Fibroblast of skin of left biceps (primary cell): ENCODE results near the gene PPFIBP2.

Experiments used
- DNase-seq, 2 experiments: peaks; one replicate each; pipeline ENCODE4 v3.0.0-alpha.2; 2013; ENCODE audit warnings: low read depth in 2 of 2

Gene PPFIBP2

DNA sequence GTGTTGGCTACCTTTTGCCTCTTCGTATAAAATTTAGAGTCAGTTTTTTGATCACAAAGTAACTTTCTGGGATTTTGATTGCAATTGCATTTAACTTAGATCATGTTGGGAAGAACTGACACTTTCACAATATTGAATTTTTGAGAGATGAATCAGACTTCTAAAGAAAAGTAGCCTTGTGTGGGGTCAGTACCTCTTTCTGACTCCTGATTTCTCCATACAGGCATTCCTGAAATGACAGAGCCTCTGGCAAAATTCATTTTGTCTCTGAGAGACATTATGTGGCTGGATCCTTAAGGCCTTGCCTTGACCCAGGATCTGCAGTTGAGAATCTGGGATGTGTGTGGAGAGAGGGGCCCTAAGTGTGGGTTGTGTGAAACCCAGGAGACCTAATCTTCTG lies 37.8 kb downstream of the PPFIBP2 start:
- peak; percentile 31 to 33 for DNase-seq

DNA sequence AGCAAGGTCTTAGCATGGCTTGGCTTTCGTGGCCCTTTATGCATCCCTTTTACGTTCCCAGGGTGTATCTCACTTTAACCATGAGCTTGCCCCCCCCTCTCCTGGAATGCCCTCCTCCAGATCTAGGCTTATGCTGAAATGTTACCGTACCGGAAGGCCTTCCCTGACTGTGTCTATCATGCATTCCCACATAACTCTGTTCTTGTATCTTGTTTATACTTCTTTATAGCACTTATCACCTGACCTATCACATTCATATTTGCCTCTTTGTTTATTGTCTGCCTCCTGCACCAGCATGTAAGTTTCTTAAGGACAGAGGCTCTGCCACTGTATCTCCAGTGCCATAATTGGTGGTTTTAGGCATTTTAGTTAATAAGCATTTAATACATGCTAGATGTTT lies 38.9 kb downstream of the PPFIBP2 start:
- DNase-seq = no peak

DNA sequence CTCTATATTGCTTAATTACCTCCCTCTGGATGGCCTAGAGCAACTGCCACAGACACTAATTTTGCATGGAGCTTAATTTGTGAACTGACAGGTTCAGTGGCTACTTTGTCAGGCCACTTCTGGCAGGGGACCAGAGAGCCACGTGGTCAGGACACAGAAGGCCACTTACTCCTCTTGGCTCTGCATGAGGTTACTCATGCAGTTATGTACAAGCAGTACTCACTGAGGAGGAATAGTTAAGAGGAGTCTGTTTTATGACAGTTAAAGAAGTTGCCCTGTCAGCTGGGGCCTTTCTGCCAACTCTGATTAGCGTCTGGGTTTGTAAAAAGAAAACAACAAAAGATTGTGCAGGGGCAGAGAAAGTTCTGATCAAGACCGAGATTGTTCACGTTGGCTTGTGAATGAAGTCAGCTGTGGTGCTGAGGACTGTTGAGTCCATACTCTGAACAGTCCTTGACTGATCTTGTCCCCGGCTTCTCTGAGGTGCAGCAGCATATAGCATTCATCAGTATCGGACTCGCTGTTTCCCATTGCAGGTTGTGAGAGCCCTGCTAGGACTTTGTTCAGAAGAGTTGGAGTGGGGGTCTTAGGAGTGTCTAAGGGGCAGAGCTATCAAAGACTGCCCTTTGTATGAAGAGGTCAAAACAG lies 41.4 kb downstream of the PPFIBP2 start:
- DNase-seq = no peak

DNA sequence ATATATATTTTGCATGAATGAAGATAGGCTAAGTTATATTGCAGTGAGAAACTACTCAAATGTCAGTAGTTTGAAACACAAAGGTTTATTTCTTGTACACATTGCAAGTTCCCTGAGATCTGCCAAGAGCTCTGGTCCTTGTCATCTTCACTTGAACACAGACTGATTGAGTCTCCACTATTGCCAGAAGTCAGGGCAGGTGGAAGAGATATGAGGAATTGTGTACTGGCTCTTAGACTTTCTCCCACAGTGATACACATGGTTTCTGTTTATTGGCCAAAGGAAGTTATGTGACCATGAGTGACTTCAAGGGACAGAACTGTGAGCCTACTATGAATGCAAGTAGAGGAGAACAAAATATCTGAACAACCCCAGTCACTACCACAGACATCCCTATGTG lies 44.2 kb downstream of the PPFIBP2 start:
- DNase-seq = no peak

DNA sequence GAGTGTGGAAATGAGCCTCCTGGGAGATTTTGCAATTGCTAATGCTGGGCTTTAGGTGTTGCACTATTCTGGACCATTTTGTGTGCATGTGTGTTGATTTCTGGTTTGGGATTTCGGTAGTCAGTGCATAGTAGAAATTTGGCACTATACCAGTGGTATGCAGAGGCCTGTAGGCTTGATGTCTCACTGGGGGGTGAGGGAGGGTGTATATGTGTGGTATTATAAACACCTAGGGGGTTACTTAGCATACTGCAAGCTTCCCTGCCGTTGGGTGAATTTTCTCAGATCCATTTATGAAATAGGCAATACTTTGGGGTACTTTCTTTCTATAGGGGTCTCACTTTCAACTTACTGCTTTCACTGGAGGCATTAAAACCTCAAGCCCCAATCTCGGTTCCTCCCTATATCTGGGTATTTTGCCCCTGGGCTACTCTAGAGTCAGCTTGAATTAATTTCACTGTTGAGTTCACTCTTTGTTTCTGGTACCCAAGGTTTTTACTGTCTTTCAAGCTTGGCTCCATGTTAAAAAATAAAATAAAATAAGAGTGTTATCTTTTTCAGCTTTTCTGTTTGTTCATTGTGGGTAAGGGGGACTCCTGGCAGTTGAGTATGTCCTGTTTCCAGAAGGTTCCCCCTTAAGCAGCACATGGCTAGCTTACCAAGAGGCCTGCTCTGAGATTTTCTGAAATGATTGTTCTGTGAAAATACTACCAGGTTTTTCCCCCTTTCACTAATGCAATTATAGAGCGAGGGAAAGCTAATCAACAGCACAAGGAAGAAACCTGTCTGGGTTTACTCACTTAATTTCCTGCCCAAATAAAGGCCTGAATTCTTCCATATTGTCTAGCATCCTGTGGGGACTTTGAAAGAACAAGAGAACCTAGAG lies 45.8 kb downstream of the PPFIBP2 start:
- DNase-seq = no peak

DNA sequence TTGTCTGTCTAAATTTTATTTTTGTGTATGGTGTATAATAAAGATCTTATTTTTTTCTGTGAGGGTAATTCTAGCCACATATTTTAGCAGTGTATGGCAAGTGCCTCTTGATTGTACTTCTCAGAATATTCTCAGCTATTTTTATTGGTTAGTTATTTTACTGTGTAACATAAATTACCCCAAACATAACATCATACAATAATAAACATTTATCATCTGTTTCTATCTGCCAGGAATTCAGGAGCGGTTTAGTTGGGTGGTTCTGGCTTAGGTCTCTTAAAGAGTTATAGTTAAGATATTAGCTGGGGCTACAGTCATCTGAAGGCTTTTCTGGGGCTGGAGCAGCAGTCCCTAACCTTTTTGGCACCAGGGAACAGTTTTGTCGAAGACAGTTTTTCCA lies 47.8 kb downstream of the PPFIBP2 start:
- DNase-seq = no peak

DNA sequence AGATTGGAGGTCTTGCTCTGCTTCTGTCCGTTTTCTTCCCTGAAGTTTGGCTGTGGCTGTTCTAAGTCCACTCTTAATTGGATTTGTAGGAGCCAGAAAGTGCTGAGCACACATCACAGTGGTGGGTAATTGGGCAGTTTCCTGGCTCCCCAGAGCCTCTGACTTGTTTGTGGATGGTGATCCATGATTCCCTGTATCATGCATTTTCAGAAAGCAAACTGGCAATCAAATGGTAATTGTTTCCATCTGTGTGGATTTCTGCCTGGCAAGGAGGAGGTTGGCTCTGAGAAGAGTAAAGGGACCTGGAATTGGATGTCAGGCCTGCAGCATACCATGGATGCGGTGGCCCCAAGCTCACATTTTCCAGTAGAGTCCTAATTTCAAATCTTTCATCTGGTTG lies 49.5 kb downstream of the PPFIBP2 start:
- DNase-seq = no peak

DNA sequence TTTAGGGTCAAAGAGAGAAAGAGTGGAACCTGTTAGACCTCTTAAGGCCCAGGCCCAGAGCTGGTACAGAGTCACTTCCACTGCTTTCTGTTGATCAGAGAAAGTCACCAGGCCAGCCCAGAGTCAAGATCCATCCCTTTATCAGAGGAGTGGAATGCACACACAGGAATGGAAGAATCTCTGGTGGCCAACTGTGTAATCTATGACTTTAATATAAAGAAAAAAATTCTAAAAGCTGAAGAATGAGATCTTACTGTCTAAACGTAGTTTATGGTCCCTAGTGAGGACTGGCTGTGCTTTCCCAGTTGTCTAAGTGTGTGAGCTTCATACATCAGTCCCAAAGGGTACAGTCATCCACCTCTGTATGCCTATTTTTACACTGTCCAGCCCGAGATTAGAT lies 51.0 kb downstream of the PPFIBP2 start:
- DNase-seq = no peak

DNA sequence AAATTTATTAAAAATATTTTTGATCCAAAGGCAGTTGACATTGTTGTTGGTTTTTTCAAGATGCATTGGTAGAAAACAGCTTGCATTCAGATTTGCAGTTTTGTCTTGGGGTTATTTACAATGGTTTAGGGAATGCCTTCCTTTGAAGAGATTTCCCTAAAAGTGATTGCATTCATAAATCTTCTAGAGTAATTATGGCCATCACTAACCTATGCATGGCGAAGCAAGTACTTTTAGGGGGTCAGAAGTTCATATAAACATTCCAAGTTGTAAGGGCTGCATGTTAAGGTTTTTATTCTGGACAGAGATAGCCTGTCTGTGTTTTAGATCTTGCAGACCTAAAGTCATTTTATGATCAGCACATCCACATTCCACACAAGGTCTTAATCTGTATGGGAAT lies 53.5 kb downstream of the PPFIBP2 start:
- DNase-seq = no peak

DNA sequence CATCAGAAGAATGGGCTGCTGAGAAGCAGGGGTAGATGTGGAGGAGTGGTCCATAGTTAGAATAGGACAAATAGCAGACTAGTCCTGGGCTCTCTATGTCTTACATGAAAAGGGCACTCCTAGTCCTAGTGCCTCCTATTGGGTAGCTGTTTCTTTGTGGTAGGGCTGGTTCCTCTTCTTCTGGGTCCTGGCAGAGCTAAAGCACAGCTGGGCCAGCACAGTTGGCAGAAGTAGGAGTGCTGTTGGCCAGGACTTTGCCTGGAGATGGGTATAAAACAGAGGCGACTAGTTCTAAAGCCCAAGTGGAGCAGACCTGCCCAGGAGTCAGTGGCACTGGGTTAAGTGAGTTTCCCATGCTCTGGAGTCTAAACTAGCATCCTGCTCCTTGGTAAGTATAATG lies 55.2 kb downstream of the PPFIBP2 start:
- DNase-seq = no peak

DNA sequence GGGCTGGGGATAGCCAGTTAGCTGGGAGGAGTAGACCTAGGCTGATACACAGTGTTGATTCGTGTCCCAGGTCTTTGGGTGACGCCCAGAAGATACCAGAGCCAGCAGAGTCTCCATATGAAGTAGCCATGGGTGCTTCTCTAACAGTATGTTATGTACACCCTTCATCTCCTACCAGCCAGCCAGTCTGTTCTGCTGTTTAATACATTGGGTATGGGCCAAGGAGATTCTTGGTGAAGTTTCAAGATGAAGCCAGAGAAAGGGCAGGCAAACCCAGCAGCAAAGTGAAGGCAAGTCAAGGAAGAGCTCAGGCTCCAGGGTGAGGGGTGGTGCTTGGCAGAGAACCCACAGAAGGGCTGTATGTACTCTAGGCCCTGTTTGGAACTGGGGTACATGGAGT lies 56.4 kb downstream of the PPFIBP2 start:
- no peak for DNase-seq

DNA sequence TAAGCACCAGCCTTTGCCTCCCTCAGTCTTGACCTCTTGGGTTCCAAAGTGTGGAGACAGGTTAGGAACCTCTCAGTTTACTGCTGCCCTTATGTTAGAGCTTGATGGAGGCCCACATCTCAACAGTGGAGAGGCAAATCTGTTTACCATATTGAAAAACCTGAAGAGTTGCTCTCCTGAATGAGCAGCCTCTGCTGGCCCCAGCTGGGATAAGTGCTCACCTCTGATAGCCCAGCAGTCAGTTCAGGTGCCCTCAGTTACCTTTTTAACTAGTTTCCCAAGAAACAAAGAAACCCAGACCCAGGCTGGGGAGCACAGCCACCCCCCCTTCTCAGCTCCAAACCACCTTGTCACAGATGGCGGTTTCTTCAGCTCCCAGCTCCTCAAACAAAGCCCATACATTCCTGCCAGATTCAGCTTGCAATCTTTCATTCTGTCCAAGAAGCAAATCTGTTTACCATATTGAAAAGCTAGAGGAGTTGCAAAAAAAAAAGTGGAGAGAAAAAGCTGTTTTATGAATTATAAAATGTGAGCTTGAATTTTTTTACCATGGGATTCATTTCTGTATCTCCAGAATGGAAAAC lies 57.2 kb downstream of the PPFIBP2 start:
- DNase-seq = no peak

DNA sequence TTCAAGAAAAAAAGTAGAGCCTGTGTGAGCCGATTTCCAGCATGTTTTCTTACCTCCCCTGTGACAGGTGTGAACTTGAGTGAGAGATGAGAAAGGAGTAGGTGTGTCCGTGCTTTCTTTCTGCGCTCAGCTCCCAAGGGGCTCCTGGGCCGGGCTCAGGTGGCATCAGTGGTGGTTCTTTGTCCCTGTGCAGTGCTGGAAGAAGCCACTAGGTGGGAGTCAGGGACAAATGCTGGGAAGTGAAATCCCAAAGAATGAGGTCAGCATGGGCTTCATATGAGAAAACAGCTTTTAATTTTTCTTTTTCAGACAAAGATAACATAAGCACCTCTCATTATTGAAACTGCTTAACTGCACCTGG lies 57.8 kb downstream of the PPFIBP2 start:
- no peak for DNase-seq

DNA sequence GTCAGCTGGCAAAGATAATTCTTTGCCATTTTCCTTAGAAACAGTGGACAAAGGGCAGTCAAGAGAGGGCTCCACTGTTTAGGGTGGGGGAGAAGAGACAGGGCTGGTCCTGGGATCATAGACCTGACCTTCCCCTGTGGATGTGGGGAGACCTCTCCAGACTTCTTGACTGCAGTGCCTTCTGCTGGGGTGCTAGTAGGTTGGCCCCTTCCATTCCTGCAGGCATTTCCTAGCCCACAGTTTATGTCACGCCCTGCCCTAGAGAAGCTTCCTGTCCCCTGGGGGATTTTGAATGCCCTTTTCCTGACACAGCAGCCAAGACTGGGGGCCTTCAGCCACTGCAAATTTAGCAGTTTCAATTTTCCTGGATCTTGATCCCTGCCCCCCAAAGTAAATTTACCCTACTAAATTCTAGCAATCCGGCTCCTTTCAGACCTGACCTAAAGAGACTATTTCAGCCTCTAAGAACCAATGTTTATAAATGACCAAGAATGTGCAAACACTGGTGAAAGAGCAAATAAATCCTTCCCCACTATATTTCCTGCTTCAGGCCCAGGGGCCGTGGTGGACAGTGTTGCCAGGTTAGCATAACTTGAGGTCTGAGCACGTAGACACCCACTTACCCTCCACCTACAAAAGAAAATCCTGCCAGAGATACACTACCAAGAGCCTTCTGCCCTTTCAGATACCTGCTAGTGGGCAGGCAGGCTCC lies 58.4 kb downstream of the PPFIBP2 start:
- no peak for DNase-seq

DNA sequence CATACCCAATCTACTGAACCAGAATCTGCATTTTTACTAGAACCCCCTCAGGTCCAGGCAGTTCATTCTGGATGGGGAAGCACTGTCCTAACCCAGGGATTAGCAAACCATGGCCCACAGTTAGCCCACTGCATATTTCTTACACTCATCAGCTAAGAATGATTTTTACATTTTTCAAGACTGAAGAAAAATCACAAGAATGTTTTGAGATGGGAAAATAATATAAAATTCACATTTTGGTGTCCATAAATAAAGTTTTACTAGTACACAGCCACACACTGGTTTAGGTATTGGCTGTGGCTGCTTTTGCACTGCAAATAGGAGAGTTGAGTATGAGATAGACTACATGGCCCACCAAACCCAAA lies 59.4 kb downstream of the PPFIBP2 start:
- no peak for DNase-seq

DNA sequence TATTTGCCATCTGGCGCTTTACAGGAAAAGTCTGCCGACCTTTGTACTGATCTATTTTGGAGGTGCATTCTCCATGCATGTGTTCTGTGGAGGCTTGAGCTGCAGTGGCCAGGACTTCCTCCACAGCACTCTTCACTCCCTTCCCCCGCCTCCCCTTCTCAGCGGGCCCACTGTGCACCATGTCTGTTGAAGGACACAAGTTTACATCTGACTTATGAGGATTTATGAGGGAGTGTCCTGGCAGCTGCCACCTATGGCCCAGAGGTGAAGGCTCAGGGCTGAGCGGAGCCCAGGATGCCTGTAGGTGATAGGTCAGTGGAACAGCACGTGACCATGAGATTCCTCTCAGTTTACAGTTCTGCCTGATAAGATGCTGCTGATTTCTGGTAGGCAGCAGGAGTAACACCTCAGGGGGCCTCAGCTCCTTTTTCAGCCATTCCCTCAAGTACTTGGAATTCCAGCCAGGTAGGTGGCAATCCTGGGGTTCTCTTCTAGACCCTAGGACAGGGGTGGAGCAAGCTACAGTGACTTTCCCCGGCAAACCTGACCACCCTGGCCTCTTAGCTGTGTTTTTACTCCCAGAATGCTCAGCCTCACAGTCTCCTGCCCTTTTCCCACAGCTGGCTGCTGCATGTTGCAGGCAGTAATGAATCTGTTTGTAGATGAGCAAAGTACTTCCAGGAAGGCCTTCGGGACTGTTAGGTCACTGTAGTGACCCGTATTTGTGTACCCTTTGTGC lies 59.9 kb downstream of the PPFIBP2 start:
- DNase-seq = no peak

DNA sequence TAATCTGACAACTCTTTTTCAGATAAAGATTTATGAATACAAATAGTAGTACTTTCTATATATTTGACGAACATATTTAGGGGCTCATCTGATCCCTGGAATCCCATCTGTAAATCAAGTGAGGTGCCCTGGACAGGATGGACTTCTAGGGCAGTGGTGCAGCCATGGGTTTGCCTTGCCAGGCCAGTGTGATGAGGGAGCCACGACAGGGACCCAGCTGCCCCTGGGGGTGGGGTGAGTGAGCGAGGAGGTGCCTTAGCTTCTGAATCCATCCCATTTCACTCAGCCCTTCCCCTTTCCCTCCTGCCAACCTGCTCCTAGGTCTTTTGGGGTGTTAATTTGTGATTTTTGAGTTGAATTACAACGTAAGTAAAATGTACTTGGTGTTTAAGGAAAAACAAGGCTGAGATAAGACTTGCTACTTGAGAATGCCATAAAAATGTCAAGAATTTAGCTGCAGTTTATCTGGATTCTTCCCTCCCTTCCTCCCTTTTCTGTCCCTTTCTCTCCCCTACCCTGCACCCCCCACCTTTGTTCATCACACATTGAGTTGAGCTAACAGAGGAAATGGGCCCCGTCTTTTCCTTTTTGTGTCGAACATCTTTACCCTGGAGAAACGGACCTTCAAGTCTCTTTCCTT lies 60.8 kb downstream of the PPFIBP2 start:
- no peak for DNase-seq

DNA sequence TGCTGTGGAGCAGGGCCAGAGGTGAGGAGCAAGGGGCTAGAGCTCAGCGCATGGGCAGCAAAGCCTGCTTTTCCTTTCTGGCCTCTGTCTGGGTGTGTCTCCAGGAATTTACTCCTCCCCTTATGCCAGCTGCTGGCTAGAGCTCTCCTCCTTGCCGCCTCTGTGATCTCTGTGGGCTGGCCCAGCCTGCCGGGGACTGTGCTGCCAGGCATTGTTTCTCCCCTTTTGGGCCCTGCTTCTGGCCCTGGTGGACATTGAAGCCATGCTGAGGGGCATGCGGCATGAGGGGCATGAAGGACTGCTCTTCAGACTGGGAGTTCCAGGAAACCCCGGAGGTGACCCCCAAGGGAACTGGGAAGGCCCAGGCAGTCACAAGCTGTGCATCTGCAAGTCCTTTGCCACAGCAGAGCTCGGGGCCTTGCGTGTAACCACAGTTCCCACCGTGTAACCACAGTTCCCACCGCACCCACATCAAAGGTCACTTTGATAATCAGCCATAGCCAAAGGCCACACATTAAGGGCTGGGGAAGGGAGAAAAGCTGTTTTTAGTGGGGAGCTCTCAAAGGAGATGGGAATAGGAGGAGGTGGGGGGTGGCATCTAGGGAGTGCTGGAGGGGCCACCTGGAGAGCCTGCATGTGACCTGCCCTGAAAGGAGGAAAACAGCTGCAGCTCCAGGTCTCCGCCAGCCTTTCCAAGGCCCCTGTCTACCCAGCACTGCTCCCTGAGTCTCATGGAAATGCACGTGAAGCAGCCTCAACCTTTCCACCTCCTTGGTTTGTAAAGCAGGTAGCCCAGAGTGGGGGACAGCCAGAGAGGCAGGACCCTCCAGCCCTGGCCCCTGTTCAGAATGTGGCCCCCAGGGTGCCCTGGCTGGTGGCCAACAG lies 62.3 kb downstream of the PPFIBP2 start:
- DNase-seq = no peak

DNA sequence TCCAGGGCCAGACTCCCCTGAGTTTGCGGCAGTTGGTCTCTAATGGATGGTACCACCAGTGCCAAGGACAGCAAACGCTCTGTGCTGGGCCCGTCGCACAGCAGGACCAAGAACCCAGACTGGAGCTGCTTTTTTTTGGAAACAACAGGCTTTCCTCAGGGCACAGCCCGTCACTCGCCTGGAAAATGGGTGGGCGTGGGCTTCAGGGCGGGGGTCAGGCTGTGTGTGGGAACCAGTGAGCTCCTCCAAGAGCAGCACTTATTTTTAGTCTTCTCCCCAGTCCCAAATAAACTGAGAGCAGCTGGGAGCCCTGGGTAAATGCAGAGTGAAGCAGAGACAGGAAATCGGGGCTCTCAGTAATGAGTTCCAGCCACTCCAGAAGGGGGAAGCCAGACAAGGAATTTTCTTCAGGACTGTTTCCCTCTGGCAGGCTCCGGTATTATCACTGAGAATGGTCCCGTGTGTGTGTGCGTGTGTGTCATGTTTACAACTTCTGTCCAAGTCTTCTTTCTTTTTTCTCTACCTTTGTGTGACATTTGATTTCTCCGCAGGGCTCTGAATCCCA lies 63.0 kb downstream of the PPFIBP2 start:
- no peak for DNase-seq
